Measurements from ENCODE around the gene FOXF1. TPM values are rescaled to one million over a fixed set of nuclear protein-coding genes. Genes with fewer than 3 reads are reported as not detected.

FOXF1 gene
- total RNA-seq, 2 experiments from 2014 or later: not detected

DNA sequence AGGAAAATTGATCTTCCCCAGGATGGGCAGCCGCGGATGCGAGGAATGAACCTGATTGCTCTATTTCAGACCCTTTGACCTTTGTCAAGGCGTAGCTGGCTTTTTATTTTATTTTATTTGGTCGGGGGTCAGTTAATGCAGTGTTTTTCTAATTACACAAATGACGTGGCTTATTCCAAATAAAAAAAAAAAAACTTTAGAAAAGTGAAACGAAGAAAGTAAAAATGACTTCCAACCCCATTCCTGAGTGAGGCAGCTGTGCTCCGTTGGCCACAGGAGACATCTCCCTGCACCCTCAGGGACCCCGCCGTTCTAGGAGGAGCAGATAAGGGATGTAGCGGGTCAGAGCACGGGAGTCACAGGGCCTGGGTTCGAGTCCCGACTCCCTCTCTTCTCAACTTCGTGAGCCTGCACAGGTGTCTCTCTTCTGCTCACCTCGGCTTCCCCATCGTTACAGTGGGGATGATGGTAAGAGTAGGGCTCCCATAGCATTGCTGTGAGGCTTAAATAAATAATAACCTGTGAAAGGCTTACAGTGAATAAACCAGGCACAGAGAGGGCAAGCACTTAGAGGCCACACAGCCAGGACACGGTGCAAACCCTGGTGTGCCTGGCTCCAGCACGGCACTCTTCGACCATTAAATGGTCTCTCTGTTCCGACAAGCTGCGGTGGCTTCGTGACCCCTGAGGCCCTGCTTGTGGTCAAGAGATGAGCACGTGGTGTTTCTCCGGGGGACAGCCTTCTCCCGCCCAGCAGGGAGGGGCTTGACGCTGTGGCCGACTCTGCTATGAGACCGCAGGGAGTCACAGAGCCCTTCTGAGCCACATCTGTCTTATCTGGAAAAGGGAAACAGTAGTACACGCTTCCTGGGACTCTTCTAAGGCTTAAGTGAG, 10.2 kb downstream of the FOXF1 start:
- ChIA-PET CTCF (interaction anchor here (0.6 to 1.7 kb wide), 4 partner anchors 9 to 437 kb away, joined by 3 to 4 read pairs (median 3); no protein-coding TSS in a partner anchor), POLR2A (interaction anchor here (0.6 kb wide), 1 partner anchor 13 kb away, joined by 3 read pairs; no protein-coding TSS in a partner anchor)
- no peak overlapping the region for H3K4me3 Mint-ChIP-seq
- H3K9me3 Mint-ChIP-seq: no peaks in the 10 kb centered on the region
- no peaks in the 10 kb centered on the region for H3K36me3 Mint-ChIP-seq (ENCODE audit: low read depth)
- no peak for DNase-seq
- peaks cover 2% of the 10 kb centered on the region for H3K4me1 Mint-ChIP-seq
- no peak overlapping the region for H3K27ac Mint-ChIP-seq
- H3K27me3 Mint-ChIP-seq: peaks cover 36% of the 10 kb centered on the region

DNA sequence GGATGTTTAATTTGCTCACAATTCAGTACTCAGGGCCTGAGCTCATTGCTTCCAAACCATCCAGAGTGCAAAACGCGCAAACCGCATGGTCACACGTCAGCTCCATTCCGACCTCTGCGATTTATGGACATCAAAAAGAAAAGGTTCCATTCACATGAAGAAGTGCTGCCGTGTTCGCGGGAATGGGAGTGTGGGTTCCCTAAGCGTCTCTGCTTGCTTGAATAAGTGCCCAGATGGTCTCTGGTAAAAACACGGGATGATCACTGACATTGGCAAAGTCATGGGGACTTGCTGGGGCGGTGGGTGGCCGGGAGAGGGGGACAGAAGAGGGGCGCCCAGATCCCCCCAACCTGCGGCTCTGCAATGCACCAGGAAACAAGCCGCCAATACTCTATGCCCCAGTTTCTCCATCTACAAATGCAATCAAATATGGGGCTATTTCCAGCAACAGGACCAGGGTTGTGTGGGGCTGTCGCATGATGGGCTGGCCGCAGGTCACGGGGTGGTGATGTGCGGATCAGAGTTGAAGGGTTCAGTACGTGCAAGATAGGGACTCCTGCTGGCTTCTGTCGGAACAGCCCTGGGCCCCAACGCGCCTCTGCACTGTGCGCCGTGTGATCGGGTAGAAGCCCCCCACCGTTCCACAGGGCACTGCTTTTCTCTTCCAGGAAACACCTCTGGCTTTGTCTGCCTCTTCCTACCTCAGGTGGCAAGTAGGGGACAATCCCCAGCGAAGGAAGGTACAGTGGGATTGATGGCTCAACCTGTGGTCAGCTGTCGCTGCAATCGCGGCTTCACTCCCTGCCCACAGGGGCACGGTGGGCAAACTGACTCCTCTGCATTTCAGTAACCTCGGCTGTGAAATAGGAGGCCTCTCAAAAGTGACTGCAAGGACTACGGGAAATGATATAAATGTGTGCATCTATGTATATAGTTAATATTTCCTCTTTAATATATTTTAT, 11.2 kb downstream of the FOXF1 start:
- H3K4me1 Mint-ChIP-seq: peaks cover 2% of the 10 kb centered on the region
- ChIA-PET POLR2A (interaction anchor here (0.6 kb wide), 1 partner anchor 12 kb away, joined by 3 read pairs; no protein-coding TSS in a partner anchor), CTCF (interaction anchor here (1.4 to 1.7 kb wide), 2 partner anchors 10 to 43 kb away, joined by 3 read pairs; no protein-coding TSS in a partner anchor)
- H3K36me3 Mint-ChIP-seq (ENCODE audit: low read depth): no peaks in the 10 kb centered on the region
- H3K27me3 Mint-ChIP-seq: peaks cover 27% of the 10 kb centered on the region
- no peak for DNase-seq
- no peak overlapping the region for H3K27ac Mint-ChIP-seq
- no peaks in the 10 kb centered on the region for H3K9me3 Mint-ChIP-seq
- no peak overlapping the region for H3K4me3 Mint-ChIP-seq

- no peak overlapping the region for H3K4me3 Mint-ChIP-seq
- no peaks in the 10 kb centered on the region for H3K36me3 Mint-ChIP-seq (ENCODE audit: low read depth)
- DNase-seq: no peak
- H3K4me1 Mint-ChIP-seq: peaks cover 2% of the 10 kb centered on the region
- ChIA-PET POLR2A (no interaction called here), CTCF (no interaction called here)
- no peak overlapping the region for H3K27ac Mint-ChIP-seq
- no peaks in the 10 kb centered on the region for H3K9me3 Mint-ChIP-seq
- peaks cover 18% of the 10 kb centered on the region for H3K27me3 Mint-ChIP-seq
Measured at GRCh38 chr16:86522634-86523033, 12.3 kb downstream of the FOXF1 start.

DNA sequence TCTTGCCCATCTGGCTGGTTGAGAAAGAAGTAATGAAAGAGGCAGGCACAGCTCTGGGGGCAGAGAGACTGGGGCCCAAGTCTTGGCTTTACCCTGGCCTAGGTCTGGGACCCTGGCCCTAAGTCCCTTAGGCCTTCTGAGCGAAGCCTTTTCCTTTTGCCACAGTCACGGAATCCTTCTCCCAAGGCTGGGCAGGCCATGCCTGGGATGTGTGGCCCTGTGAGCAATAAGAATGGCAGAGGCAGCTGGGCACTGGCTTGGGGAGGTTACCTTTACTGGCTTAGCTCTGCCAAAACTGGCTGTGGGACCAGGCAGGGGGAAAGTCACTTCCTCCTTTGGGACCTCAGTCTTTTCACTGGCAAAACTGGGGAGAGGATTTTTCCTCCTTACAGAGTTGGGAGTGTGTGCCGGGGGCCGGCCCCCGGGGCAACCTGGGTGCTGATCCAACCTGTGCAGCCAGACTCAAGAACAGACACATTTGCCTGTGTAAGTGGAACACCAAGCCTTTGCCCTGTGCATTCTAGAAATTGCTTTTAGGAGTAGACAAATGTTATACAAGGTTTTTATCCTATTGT, 12.9 kb downstream of the FOXF1 start:
- Mint-ChIP-seq H3K36me3 (ENCODE audit: low read depth) (no peaks in the 10 kb centered on the region), H3K9me3 (no peaks in the 10 kb centered on the region), H3K4me3 (no peak overlapping the region), H3K27me3 (peaks cover 12% of the 10 kb centered on the region), H3K4me1 (peaks cover 2% of the 10 kb centered on the region), H3K27ac (no peak overlapping the region)
- ChIA-PET POLR2A (no interaction called here), CTCF (no interaction called here)
- no peak for DNase-seq

DNA sequence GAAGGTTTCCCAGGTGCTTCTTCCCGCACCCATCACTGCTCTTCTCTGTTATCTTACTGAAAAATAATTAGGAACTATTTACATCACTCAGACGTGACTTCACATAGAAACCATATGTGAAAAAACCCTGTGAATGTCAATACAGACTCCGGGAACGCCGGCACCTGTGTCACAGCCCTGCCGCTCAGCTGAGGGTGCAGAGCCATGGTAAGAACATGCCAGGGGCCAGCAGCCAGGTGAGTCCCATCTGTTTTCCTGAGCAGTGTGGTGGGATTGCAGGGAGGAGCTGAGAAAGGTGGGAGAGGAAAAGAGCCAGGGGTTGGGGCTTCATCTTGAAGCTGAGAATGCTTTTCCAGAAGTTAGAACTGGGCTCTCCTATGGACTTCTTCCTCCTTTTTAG, 13.7 kb downstream of the FOXF1 start:
- DNase-seq: no peak
- ChIA-PET CTCF (no interaction called here), POLR2A (no interaction called here)
- H3K4me3 Mint-ChIP-seq: no peak overlapping the region
- H3K27me3 Mint-ChIP-seq: peaks cover 4% of the 10 kb centered on the region
- peaks cover 2% of the 10 kb centered on the region for H3K4me1 Mint-ChIP-seq
- H3K27ac Mint-ChIP-seq: no peak overlapping the region
- H3K36me3 Mint-ChIP-seq (ENCODE audit: low read depth): no peaks in the 10 kb centered on the region
- H3K9me3 Mint-ChIP-seq: no peaks in the 10 kb centered on the region

DNA sequence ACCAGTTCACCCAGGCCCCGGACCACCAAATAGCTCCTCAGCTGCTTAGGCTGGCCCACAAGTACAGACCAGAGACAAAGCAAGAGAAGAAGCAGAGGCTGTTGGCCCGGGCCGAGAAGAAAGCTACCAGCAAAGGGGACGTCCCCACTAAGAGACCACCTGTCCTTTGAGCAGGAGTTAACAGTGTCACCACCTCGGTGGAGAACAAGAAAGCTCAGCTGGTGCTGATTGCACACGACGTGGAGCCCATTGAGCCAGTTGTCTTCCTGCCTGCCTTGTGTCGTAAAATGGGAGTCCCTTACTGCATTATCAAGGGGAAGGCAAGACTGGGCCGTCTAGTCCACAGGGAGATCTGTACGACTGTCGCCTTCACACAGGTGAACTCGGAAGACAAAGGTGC, 15.4 kb downstream of the FOXF1 start:
- POLR2A ChIA-PET: no interaction called here
- Mint-ChIP-seq H3K4me3 (no peak overlapping the region), H3K36me3 (ENCODE audit: low read depth) (no peaks in the 10 kb centered on the region), H3K27ac (no peak overlapping the region), H3K27me3 (no peaks in the 10 kb centered on the region), H3K4me1 (no peaks in the 10 kb centered on the region), H3K9me3 (no peaks in the 10 kb centered on the region)
- CTCF ChIA-PET: no interaction called here
- DNase-seq: no peak

GRCh38 chr16:86527366-86527765, 17.0 kb downstream of the FOXF1 start:
- H3K4me3 Mint-ChIP-seq: no peak overlapping the region
- ChIA-PET CTCF (no interaction called here), POLR2A (no interaction called here)
- H3K27ac Mint-ChIP-seq: no peak overlapping the region
- no peaks in the 10 kb centered on the region for H3K36me3 Mint-ChIP-seq (ENCODE audit: low read depth)
- H3K9me3 Mint-ChIP-seq: no peaks in the 10 kb centered on the region
- H3K27me3 Mint-ChIP-seq: no peaks in the 10 kb centered on the region
- no peak for DNase-seq
- H3K4me1 Mint-ChIP-seq: no peaks in the 10 kb centered on the region

- no peak for DNase-seq
- H3K27ac Mint-ChIP-seq: no peak overlapping the region
- no peak overlapping the region for H3K4me3 Mint-ChIP-seq
- H3K27me3 Mint-ChIP-seq: no peaks in the 10 kb centered on the region
- CTCF ChIA-PET: no interaction called here
- H3K9me3 Mint-ChIP-seq: no peaks in the 10 kb centered on the region
- H3K4me1 Mint-ChIP-seq: no peaks in the 10 kb centered on the region
- no peaks in the 10 kb centered on the region for H3K36me3 Mint-ChIP-seq (ENCODE audit: low read depth)
- POLR2A ChIA-PET: no interaction called here
Measured at GRCh38 chr16:86528061-86528929, 18.0 kb downstream of the FOXF1 start.

- ChIA-PET POLR2A (no interaction called here), CTCF (no interaction called here)
- Mint-ChIP-seq H3K4me1 (no peaks in the 10 kb centered on the region), H3K36me3 (ENCODE audit: low read depth) (no peaks in the 10 kb centered on the region), H3K27ac (no peak overlapping the region), H3K9me3 (no peaks in the 10 kb centered on the region), H3K4me3 (no peak overlapping the region), H3K27me3 (no peaks in the 10 kb centered on the region)
- no peak for DNase-seq
Measured at GRCh38 chr16:86529160-86529559, 18.8 kb downstream of the FOXF1 start.

- DNase-seq: no peak
- POLR2A ChIA-PET: no interaction called here
- Mint-ChIP-seq H3K36me3 (ENCODE audit: low read depth) (no peaks in the 10 kb centered on the region), H3K9me3 (no peaks in the 10 kb centered on the region), H3K4me3 (no peak overlapping the region), H3K27me3 (no peaks in the 10 kb centered on the region), H3K4me1 (no peaks in the 10 kb centered on the region), H3K27ac (no peak overlapping the region)
- CTCF ChIA-PET: no interaction called here
Measured at GRCh38 chr16:86530251-86531190, 20.2 kb downstream of the FOXF1 start.

- DNase-seq: no peak
- Mint-ChIP-seq H3K4me1 (no peaks in the 10 kb centered on the region), H3K4me3 (no peak overlapping the region), H3K9me3 (no peaks in the 10 kb centered on the region), H3K27me3 (no peaks in the 10 kb centered on the region), H3K27ac (no peak overlapping the region), H3K36me3 (ENCODE audit: low read depth) (no peaks in the 10 kb centered on the region)
- ChIA-PET CTCF (no interaction called here), POLR2A (no interaction called here)
Measured at GRCh38 chr16:86531191-86531545, 20.8 kb downstream of the FOXF1 start.
